Mesodermal cell (in vitro differentiated cells): Measurements from ENCODE around the gene MOB3B.

Source experiments
- H3K27ac ChIP-seq: 2 replicates; pipeline ENCODE4 v1.7.0; 2013; ENCODE audit warnings: mild to moderate bottlenecking, low read depth, low read length, moderate library complexity; ENCODE audit not compliant: severe bottlenecking
- H3K36me3 ChIP-seq: 2 replicates; pipeline ENCODE4 v1.7.1; 2013; ENCODE audit warnings: mild to moderate bottlenecking, low read length, moderate library complexity; ENCODE audit not compliant: control insufficient read depth, insufficient read depth
- H3K4me1 ChIP-seq: one replicate; pipeline ENCODE4 v1.7.1; 2013; ENCODE audit warnings: mild to moderate bottlenecking, low read length; ENCODE audit not compliant: insufficient read depth, control insufficient read depth, poor library complexity, severe bottlenecking
- H3K4me3 ChIP-seq: 2 replicates; pipeline ENCODE4 v1.7.0; 2013; ENCODE audit warnings: low read length, control low read depth, mild to moderate bottlenecking; ENCODE audit not compliant: insufficient read depth, poor library complexity, severe bottlenecking; ENCODE audit errors: extremely low read depth
- H3K9me3 ChIP-seq: 2 replicates; pipeline ENCODE4 v1.7.1; 2013; ENCODE audit warnings: mild to moderate bottlenecking, low read length, moderate library complexity; ENCODE audit not compliant: control insufficient read depth
- WGBS, 2 experiments: methylation state at CpG; one replicate each; pipeline ENCODE4 v1.1.5; 2013; ENCODE audit warnings: missing lambda C conversion rate in 2 of 2; ENCODE audit not compliant: insufficient coverage in 2 of 2; 5-methylcytosine and 5-hydroxymethylcytosine counted together

MOB3B gene

DNA sequence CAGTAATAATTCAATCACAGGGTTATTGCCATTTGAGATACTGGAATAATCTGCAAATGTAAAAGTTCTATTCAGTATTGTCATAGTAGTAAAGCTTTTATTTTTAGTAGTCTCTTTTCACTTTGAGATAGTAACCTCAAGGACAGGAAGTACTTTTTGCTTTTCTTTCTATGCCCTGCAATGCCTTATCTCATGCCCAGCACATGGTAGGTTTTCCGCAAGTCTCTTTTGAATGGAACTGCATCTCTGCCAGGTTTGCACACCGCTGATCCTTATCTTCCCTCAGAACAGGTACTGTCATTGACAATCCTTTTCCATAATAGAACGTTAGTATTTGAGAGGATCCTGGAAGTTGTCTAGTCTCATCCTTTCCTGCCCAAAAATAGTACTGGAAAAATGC, 97.3 kb downstream of the MOB3B start:
- 90% methylated on average over 2 of the region's 3 CpGs; no CpG with 5 or more reads in 1 of the 2 experiments for WGBS, 2 experiments
- Histone ChIP-seq H3K4me3 (no peak overlapping the region), H3K36me3 (no peaks in the 10 kb centered on the region), H3K9me3 (no peaks in the 10 kb centered on the region), H3K4me1 (peaks cover 23% of the 10 kb centered on the region), H3K27ac (no peak overlapping the region)

DNA sequence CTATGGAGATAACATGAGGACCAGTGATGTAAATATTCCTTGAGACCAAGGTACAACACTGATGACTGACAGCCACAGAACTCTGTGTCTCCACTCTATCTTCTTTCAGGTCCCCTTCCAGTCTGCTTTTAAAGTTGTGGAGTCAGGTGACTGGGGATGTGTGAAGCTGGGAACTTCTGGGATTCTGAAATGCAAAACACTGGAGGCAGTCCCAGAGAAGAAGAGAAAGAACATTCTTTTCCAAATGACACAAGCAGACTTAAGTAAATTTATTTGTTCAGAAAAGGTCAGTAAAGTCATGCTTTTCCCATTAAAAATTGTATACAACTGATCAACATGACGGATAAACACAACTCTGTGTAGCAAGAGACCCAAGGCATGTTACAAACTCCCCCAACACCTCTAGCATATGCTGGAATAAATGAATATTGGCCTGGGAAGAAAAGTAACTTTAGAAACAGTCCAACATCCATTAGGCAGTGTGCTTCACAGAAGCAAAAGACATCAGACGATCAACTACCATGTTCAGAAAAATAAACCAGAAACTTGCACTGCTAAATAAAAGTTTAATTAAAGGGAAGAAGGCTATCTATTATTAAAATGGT, 98.0 kb downstream of the MOB3B start:
- Histone ChIP-seq H3K36me3 (no peaks in the 10 kb centered on the region), H3K4me3 (no peak overlapping the region), H3K9me3 (no peaks in the 10 kb centered on the region), H3K27ac (no peak overlapping the region), H3K4me1 (peaks cover 29% of the 10 kb centered on the region)
- no CpG with 5 or more reads among the region's 2 CpGs for WGBS, 2 experiments

DNA sequence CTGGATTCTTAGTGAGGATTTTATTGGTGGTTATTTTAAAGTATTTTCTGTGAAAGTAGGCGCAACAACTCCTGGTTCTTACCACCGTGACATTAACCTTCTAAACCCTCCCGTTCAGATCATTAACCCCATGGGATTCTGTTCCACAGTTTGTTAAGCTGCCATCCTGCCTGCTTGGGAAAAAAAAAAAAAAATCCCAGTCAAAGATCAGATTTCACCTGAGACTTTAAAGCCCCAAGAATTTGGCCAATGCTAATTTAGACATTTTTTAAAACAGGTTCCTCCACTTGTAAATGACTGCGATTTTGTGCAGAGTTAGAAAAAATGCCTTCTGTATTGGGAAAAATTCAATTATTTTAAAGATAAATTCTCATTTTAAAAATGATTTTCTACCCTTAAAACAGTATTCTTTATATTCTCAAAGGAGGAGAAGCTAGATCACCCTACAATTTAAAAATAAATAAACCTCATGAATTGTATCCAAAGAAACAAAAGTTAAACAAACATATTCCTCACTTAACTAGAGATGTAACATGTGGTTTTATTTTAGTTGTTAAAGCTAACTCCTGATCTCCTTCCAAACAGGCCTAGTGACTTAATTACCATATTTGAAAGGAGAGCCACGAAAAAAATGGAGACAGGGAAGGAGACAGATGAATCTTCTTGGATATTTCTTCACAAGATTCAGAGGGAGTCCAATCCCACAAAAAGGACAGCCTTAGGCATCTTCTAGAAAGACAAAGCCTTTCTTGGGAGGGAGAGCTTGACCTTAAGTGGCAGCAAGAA, 98.7 kb downstream of the MOB3B start:
- H3K27ac ChIP-seq, result no peak overlapping the region
- H3K4me1 ChIP-seq, result peaks cover 32% of the 10 kb centered on the region

GRCh38 chr9:27429917-27430316, 99.7 kb downstream of the MOB3B start:
- Histone ChIP-seq H3K4me1 (peaks cover 36% of the 10 kb centered on the region), H3K27ac (no peak overlapping the region), H3K36me3 (no peaks in the 10 kb centered on the region), H3K4me3 (no peak overlapping the region), H3K9me3 (no peaks in the 10 kb centered on the region)
- 82 to 83% methylated on average over 4 of the region's 4 CpGs for WGBS, 2 experiments

More for the DNA sequence above, 98.7 kb downstream of the MOB3B start:
- Histone ChIP-seq H3K4me3 (no peak overlapping the region), H3K9me3 (no peaks in the 10 kb centered on the region), H3K36me3 (no peaks in the 10 kb centered on the region)
- 58% methylated on average over 2 of the region's 5 CpGs; no CpG with 5 or more reads in 1 of the 2 experiments for WGBS, 2 experiments

DNA sequence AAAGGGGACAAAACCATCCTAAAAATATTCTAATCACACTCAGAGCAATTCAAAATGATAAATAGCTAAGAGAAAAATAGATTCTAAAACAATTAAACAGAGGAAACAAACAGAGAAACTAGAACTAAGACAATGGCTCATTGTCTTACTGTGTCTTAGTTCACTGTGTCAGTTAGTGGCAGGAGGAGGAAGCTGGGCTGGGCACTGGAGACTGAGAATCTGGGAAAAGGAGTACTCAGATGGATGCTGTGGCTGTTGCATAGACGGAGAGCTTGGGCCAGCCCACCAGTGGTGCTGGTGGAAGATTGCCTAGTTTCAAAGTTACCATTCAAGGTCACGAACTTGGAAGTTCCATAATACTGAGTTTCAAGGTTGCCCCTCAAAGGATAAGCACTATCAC, 100.2 kb downstream of the MOB3B start:
- WGBS, 2 experiments, result 78 to 95% methylated on average over 2 of the region's 2 CpGs
- Histone ChIP-seq H3K27ac (no peak overlapping the region), H3K36me3 (no peaks in the 10 kb centered on the region), H3K9me3 (no peaks in the 10 kb centered on the region), H3K4me3 (no peak overlapping the region), H3K4me1 (peaks cover 36% of the 10 kb centered on the region)

DNA sequence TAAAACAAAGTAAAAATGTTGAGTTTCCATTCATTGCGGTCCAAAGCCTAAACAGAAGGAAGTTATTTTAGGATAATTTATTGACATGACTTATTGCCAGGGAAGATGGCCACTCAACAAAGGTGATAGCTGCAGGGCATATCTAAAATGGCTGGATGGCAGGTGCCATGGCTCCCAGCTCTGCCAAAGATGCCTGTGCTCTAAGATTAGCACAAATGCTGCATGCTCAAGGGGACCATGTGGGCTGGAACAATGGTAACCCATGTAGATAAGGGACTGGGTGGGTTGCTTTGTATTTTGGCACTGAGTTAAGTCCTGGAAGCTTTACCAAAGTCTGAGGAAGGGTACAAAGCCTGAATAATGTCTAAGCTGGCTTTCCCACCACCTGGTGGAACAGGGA, 101.1 kb downstream of the MOB3B start:
- no peak overlapping the region for H3K27ac ChIP-seq
- no peaks in the 10 kb centered on the region for H3K9me3 ChIP-seq
- peaks cover 29% of the 10 kb centered on the region for H3K4me1 ChIP-seq
- H3K4me3 ChIP-seq, result no peak overlapping the region
- no peaks in the 10 kb centered on the region for H3K36me3 ChIP-seq
- 94 to 100% methylated on average over 1 of the region's 1 CpG for WGBS, 2 experiments

- no peaks in the 10 kb centered on the region for H3K9me3 ChIP-seq
- no peaks in the 10 kb centered on the region for H3K36me3 ChIP-seq
- H3K4me3 ChIP-seq, result no peak overlapping the region
- peaks cover 29% of the 10 kb centered on the region for H3K4me1 ChIP-seq
- WGBS, 2 experiments, result 71 to 80% methylated on average over 1 of the region's 3 CpGs
- peak overlapping the region; percentile 80 for H3K27ac ChIP-seq
Measured at GRCh38 chr9:27427272-27427643, 102.4 kb downstream of the MOB3B start.

GRCh38 chr9:27426511-27427271, 102.9 kb downstream of the MOB3B start:
- H3K36me3 ChIP-seq, result no peaks in the 10 kb centered on the region
- H3K27ac ChIP-seq, result peak overlapping the region; percentile 80
- H3K4me1 ChIP-seq, result peaks cover 27% of the 10 kb centered on the region
- no peaks in the 10 kb centered on the region for H3K9me3 ChIP-seq
- H3K4me3 ChIP-seq, result no peak overlapping the region
- WGBS, 2 experiments, result 73 to 76% methylated on average over 3 of the region's 5 CpGs

- WGBS, 2 experiments, result 50% methylated on average over 1 of the region's 4 CpGs; no CpG with 5 or more reads in 1 of the 2 experiments
- no peaks in the 10 kb centered on the region for H3K9me3 ChIP-seq
- no peaks in the 10 kb centered on the region for H3K36me3 ChIP-seq
- no peak overlapping the region for H3K4me3 ChIP-seq
- peak overlapping the region; percentile 80 for H3K27ac ChIP-seq
- peaks cover 21% of the 10 kb centered on the region for H3K4me1 ChIP-seq
Measured at GRCh38 chr9:27425827-27426510, 103.6 kb downstream of the MOB3B start.

DNA sequence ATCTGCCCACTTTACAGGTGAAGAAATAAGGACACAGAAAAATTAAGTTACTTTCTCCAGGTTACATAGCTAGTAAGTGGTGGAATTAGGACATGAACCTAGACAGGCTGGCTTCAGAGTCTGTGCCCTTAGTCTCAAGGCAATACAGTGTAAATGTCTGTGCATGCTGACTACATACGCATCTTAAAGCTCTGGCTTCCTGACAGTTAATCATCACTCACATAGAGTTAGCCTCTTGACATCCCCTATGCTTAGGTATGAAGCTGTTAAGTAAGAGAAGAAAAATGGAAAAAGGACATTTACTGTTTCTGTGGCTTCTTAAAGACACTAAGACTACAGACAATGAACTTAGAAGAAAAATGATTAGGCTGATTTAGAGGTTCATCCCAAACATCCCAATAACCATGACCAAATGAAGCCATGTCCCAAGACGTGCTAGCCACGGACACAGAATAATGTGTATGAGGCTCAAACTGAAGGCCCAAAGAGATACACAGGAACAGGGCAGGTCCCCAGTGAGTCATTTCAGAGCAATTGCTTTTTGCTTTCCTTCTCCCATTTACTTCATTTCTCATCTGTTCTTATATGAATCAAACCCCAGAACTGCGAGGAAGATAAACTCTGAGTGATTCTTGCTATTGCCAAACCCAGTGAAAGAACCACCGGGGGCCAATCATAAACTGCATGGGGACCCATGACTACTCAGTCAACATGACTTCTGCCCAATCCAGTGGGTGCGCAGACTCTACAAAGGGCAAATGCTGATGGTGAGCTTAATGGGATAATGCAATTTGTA, 105.5 kb downstream of the MOB3B start:
- Histone ChIP-seq H3K36me3 (no peaks in the 10 kb centered on the region), H3K9me3 (no peaks in the 10 kb centered on the region), H3K4me3 (no peak overlapping the region), H3K4me1 (peaks cover 21% of the 10 kb centered on the region), H3K27ac (no peak overlapping the region)
- 95 to 96% methylated on average over 4 of the region's 6 CpGs for WGBS, 2 experiments
